OCI-LY7 (cell line): ENCODE data around the gene BTBD9. TPM values are rescaled to one million over a fixed set of nuclear protein-coding genes. Genes with fewer than 3 reads are reported as not detected.

Experiments
- BruUV-seq: library from RNA; stranded (reverse); fragments of 400-500 nt; replicated peaks from 2 replicates; lab custom pipeline; 2021; lab: Mats Ljungman, UMichigan
- CTCF ChIA-PET: fragments of 300-600 bp; sonication (Branson Sonifier 250); formaldehyde crosslinking; loops from one replicate; lab custom pipeline; 2022; ENCODE audit warnings: antibody characterized with exemption; ENCODE audit not compliant: unreplicated experiment; lab: Charles Lee
- POLR2A ChIA-PET: fragments of 300-600 bp; sonication (Branson Sonifier 250); formaldehyde crosslinking; loops from one replicate; lab custom pipeline; 2022; ENCODE audit warnings: antibody characterized with exemption; lab: Charles Lee
- DNase-seq: peaks from one replicate; pipeline ENCODE4 v3.0.0-alpha.2; 2015; ENCODE audit warnings: low spot score
- H2AFZ ChIP-seq: fragments of 200-600 bp; sonication (generic), shearing (Covaris generic); 2 replicates; pipeline ENCODE4 v1.6.1; 2014; ENCODE audit warnings: mild to moderate bottlenecking, antibody characterized with exemption, low read length, moderate library complexity
- H3K27ac ChIP-seq: fragments of 200-600 bp; sonication (generic); 2 replicates; pipeline ENCODE4 v1.5.1; 2014; ENCODE audit warnings: mixed run types, low read depth, mild to moderate bottlenecking, moderate library complexity, low read length, inconsistent platforms; ENCODE audit not compliant: poor library complexity, severe bottlenecking
- H3K36me3 ChIP-seq: fragments of 200-600 bp; sonication (generic); 2 replicates; pipeline ENCODE4 v1.6.1; 2014; ENCODE audit warnings: mild to moderate bottlenecking, antibody characterized with exemption, low read length, moderate library complexity, mixed read lengths; ENCODE audit not compliant: insufficient read depth
- H3K4me1 ChIP-seq: fragments of 200-600 bp; sonication (generic); 2 replicates; pipeline ENCODE4 v1.5.1; 2014; ENCODE audit warnings: mild to moderate bottlenecking, low read length; ENCODE audit not compliant: insufficient read depth, poor library complexity, severe bottlenecking
- H3K4me2 ChIP-seq: fragments of 200-600 bp; sonication (generic); 2 replicates; pipeline ENCODE4 v1.6.1; 2014; ENCODE audit warnings: mild to moderate bottlenecking, low read length
- H3K4me3 ChIP-seq: fragments of 200-600 bp; sonication (generic); 2 replicates; pipeline ENCODE4 v1.5.1; 2014; ENCODE audit warnings: mild to moderate bottlenecking, low read depth, low read length; ENCODE audit not compliant: poor library complexity, severe bottlenecking
- H3K79me2 ChIP-seq: fragments of 200-600 bp; sonication (generic); 2 replicates; pipeline ENCODE4 v1.6.1; 2016; ENCODE audit warnings: low read depth, mild to moderate bottlenecking, low read length, moderate library complexity, mixed read lengths; ENCODE audit not compliant: insufficient read depth
- H3K9me2 ChIP-seq: fragments of 200-600 bp; sonication (generic); 2 replicates; pipeline ENCODE4 v1.6.1; 2016; ENCODE audit warnings: mild to moderate bottlenecking, low read length, mixed read lengths; ENCODE audit not compliant: insufficient read depth
- H3K9me3 ChIP-seq: fragments of 200-600 bp; sonication (generic); 2 replicates; pipeline ENCODE4 v1.6.1; 2014; ENCODE audit warnings: mild to moderate bottlenecking, mixed run types, low read length, mixed read lengths
- H4K20me1 ChIP-seq: fragments of 200-600 bp; sonication (generic); 2 replicates; pipeline ENCODE4 v1.6.1; 2014; ENCODE audit warnings: mild to moderate bottlenecking, antibody characterized with exemption, low read length, moderate library complexity, mixed read lengths; ENCODE audit not compliant: insufficient read depth
- EZH2phosphoT487 ChIP-seq: fragments of 200-600 bp; sonication (generic); IDR thresholded peaks from 2 replicates; pipeline ENCODE4 v1.6.1; 2018; ENCODE audit warnings: low read depth, borderline replicate concordance, mild to moderate bottlenecking, mixed run types, antibody characterized with exemption, low read length, moderate library complexity, mixed read lengths
- intact Hi-C: fragments of 100-400 bp; cut with micrococcal nuclease; formaldehyde crosslinking; loops from one replicate; pipeline ENCODE4 v1.10.0; 2022; ENCODE audit not compliant: unreplicated experiment
- total RNA-seq, 2 experiments: library from RNA; depleted of rRNA in 1 of 2; stranded (reverse); fragments of >200 nt in 1 of 2; shearing (Covaris generic) in 1 of 2; gene quantifications; 2 replicates each; pipeline ENCODE4 v1.2.3, GENCODE V29; 2014 to 2022
- TF ChIP-seq, protein P1 (sequence below): fragments of 200-600 bp; sonication (generic); conservative IDR thresholded peaks from 2 replicates; pipeline ENCODE4 v1.5.1; 2014; ENCODE audit warnings: mild to moderate bottlenecking, antibody characterized with exemption, low read length, moderate library complexity, mixed read lengths

The BTBD9 gene
- total RNA-seq, 2 experiments from 2014 or later, result 5.9 to 7.3 TPM

DNA sequence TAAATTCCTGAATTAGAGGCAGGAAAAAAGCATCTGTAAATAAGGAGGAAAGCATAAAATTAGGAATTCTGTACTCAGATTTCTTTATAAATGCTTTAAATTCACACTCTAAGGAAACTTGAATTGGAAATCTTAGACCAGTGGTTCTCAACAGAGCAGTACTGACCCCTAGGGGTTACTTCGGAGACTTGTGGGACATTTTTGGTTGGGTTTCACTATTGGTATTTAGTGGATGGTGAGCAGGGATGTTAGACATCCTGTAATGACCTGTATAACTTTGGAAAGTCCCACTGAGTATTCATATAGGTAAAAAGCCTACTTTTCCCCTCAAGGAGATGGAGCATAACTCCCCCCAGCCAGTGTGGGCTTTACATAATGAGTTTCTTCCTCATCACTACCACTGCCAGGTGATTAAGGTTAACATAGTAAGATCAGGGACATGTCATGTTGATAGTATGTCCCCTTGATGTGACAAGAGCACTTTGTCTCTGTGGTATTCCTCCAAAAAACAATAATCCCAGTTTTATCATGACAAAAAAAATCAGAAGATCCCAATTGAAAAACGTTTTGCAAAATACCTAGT lies 32.2 kb upstream of the BTBD9 start:
- DNase-seq, result peak; percentile 62

DNA sequence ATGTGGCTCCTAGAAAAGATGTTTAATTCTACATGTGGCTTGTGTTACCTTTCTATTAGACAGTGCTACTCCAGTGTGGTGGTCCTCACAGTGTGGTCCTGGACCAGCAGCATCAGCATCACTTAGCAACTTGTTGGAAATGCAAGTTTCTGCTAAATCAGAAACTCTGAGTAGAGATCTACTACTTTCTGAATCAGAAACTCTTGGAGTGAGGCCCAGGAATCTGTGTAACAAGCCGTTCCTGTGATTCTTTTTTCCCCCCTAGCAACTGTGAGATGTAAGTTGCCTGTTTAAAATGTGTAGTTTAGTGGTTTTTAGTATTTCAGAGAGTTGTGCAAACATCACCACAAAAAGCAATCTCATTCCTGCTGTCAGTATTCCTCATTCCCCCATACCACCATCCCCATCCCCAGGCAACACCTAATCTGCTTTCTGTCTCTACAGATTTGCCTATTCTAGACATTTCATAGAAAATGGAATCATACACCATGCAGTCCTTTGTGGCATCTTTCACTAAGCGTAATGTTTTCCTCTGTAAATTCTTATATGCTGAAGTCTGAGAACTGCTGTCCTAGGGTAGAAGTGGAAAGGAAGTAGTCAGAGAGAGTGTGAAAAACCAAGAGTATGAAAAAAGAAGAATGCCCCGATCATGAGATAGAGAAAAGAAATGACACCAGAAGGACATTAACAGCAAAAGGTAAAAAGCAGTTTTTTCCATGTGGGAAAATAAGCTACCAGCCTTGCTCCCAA lies 18.9 kb upstream of the BTBD9 start:
- Histone ChIP-seq H3K36me3 (no peaks in the 10 kb centered on the region), H3K9me2 (no peaks in the 10 kb centered on the region), H3K79me2 (no peaks in the 10 kb centered on the region), H4K20me1 (no peaks in the 10 kb centered on the region), H3K9me3 (no peaks in the 10 kb centered on the region), H3K4me3 (no peak overlapping the region), H3K4me2 (no peak overlapping the region), H3K27ac (no peak overlapping the region), H3K4me1 (no peaks in the 10 kb centered on the region), H2AFZ (no peak overlapping the region)
- CTCF ChIA-PET, result no interaction called here
- BruUV-seq, result no TSS peak
- POLR2A ChIA-PET, result no interaction called here
- intact Hi-C loops, result no loop called here
- TF ChIP-seq EZH2phosphoT487, result no peak
- TF ChIP-seq, protein P1, sequence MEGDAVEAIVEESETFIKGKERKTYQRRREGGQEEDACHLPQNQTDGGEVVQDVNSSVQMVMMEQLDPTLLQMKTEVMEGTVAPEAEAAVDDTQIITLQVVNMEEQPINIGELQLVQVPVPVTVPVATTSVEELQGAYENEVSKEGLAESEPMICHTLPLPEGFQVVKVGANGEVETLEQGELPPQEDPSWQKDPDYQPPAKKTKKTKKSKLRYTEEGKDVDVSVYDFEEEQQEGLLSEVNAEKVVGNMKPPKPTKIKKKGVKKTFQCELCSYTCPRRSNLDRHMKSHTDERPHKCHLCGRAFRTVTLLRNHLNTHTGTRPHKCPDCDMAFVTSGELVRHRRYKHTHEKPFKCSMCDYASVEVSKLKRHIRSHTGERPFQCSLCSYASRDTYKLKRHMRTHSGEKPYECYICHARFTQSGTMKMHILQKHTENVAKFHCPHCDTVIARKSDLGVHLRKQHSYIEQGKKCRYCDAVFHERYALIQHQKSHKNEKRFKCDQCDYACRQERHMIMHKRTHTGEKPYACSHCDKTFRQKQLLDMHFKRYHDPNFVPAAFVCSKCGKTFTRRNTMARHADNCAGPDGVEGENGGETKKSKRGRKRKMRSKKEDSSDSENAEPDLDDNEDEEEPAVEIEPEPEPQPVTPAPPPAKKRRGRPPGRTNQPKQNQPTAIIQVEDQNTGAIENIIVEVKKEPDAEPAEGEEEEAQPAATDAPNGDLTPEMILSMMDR, result no peak
- no peak for DNase-seq

More for the DNA sequence above, 32.2 kb upstream of the BTBD9 start:
- no peaks in the 10 kb centered on the region for H4K20me1 ChIP-seq
- no peak overlapping the region for H3K27ac ChIP-seq
- H3K4me3 ChIP-seq, result no peak overlapping the region
- no TSS peak for BruUV-seq
- H3K36me3 ChIP-seq, result peaks cover 27% of the 10 kb centered on the region
- no peaks in the 10 kb centered on the region for H3K9me3 ChIP-seq
- intact Hi-C loops, result loop anchor here (2.0 kb wide), 1 partner anchor 181 kb away; no protein-coding TSS in a partner anchor
- no peak overlapping the region for H3K4me2 ChIP-seq
- H3K9me2 ChIP-seq, result no peaks in the 10 kb centered on the region
- no peak overlapping the region for H2AFZ ChIP-seq
- peaks cover 1% of the 10 kb centered on the region for H3K4me1 ChIP-seq
- TF ChIP-seq EZH2phosphoT487, result no peak
- TF ChIP-seq, protein P1, result peak; percentile 89
- ChIA-PET POLR2A (no interaction called here), CTCF (no interaction called here)
- no peaks in the 10 kb centered on the region for H3K79me2 ChIP-seq

DNA sequence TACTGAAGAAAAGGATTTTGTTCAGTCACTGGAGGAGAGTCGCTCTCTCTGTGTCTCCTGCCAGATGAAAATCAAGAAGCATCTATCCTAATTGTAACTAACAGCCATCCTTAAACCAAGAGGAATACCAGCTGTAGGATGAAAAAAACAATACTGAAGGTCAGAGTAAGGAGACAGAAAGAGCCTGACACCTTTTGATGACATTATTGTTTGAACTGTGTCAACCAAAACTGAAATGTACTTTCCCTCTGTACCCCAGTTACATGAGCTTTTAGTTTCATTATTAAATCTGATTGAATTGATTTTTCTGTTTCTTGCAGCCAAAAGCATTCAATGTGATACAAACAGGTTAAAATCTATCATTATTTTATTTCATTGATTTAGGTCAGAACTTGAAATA lies 17.2 kb upstream of the BTBD9 start:
- DNase-seq, result no peak
- H3K9me3 ChIP-seq, result no peaks in the 10 kb centered on the region
- no TSS peak for BruUV-seq
- no peaks in the 10 kb centered on the region for H4K20me1 ChIP-seq
- intact Hi-C loops, result no loop called here
- no peak overlapping the region for H2AFZ ChIP-seq
- no peak overlapping the region for H3K4me2 ChIP-seq
- H3K79me2 ChIP-seq, result no peaks in the 10 kb centered on the region
- POLR2A ChIA-PET, result interaction anchor here (0.9 kb wide), 1 partner anchor 12 kb away, joined by 3 read pairs; no protein-coding TSS in a partner anchor
- H3K4me3 ChIP-seq, result no peak overlapping the region
- TF ChIP-seq, protein P1, result no peak
- TF ChIP-seq EZH2phosphoT487, result no peak
- CTCF ChIA-PET, result no interaction called here
- H3K4me1 ChIP-seq, result no peaks in the 10 kb centered on the region
- no peak overlapping the region for H3K27ac ChIP-seq
- H3K9me2 ChIP-seq, result no peaks in the 10 kb centered on the region
- H3K36me3 ChIP-seq, result no peaks in the 10 kb centered on the region
